HAP-1 (cell line): ENCODE data around the gene CEP104.

Experiments
- DNase-seq, 2 experiments: peaks; one replicate each; pipeline ENCODE4 v3.0.0-alpha.2; 2016 to 2020; ENCODE audit warnings: low spot score in 2 of 2
- H3K27me3 ChIP-seq: fragments of 250-450 bp; sonication (Bioruptor Pico); 2 replicates; pipeline ENCODE4 v1.5.1; 2020; ENCODE audit warnings: low read depth, mild to moderate bottlenecking, moderate library complexity
- H3K36me3 ChIP-seq: fragments of 250-450 bp; sonication (Bioruptor Pico); replicated peaks from 2 replicates; pipeline ENCODE4 v1.5.1; 2020; ENCODE audit warnings: mild to moderate bottlenecking
- H3K4me1 ChIP-seq: fragments of 250-450 bp; sonication (Bioruptor Pico); 2 replicates; pipeline ENCODE4 v1.5.1; 2020; ENCODE audit warnings: mild to moderate bottlenecking
- H3K4me3 ChIP-seq: fragments of 250-450 bp; sonication (Bioruptor Pico); 2 replicates; pipeline ENCODE4 v1.5.1; 2020; ENCODE audit warnings: mild to moderate bottlenecking, moderate library complexity
- H3K9me3 ChIP-seq: fragments of 250-450 bp; sonication (Bioruptor Pico); 2 replicates; pipeline ENCODE4 v1.5.1; 2020; ENCODE audit warnings: mild to moderate bottlenecking, moderate library complexity
- in situ Hi-C: fragments of 300-500 bp; cut with MboI; formaldehyde crosslinking; loops from 3 replicates; pipeline ENCODE4 v1.14.3; 2020; ENCODE audit warnings: low sequenced_read_pairs, inconsistent platforms, mixed read lengths

The CEP104 gene

GRCh38 chr1:3763351-3764125 lies 93.5 kb downstream of the CEP104 start:
- peaks cover 48% of the 10 kb centered on the region for H3K27me3 ChIP-seq
- H3K9me3 ChIP-seq, result peaks cover 5% of the 10 kb centered on the region
- in situ Hi-C loops, result no loop called here
- H3K36me3 ChIP-seq, result no peaks in the 10 kb centered on the region
- no peak for DNase-seq
- H3K4me3 ChIP-seq, result no peak overlapping the region
- H3K4me1 ChIP-seq, result no peaks in the 10 kb centered on the region

GRCh38 chr1:3762873-3763228 lies 94.2 kb downstream of the CEP104 start:
- no peaks in the 10 kb centered on the region for H3K4me1 ChIP-seq
- DNase-seq, result no peak
- in situ Hi-C loops, result no loop called here
- no peaks in the 10 kb centered on the region for H3K36me3 ChIP-seq
- H3K27me3 ChIP-seq, result peaks cover 50% of the 10 kb centered on the region
- H3K4me3 ChIP-seq, result no peak overlapping the region
- H3K9me3 ChIP-seq, result peaks cover 5% of the 10 kb centered on the region

- peaks cover 50% of the 10 kb centered on the region for H3K27me3 ChIP-seq
- no peaks in the 10 kb centered on the region for H3K4me1 ChIP-seq
- H3K4me3 ChIP-seq, result no peak overlapping the region
- no peaks in the 10 kb centered on the region for H3K36me3 ChIP-seq
- in situ Hi-C loops, result no loop called here
- DNase-seq, result no peak
- peaks cover 5% of the 10 kb centered on the region for H3K9me3 ChIP-seq
These were observed 94.7 kb downstream of the CEP104 start for GRCh38 chr1:3762151-3762872.
